ENCODE data around the gene CASP10. TPM values are rescaled to one million over a fixed set of nuclear protein-coding genes. Genes with fewer than 3 reads are reported as not detected.

Gene CASP10
- total RNA-seq, 1 donor from 2014 or later = 31.6 TPM

GRCh38 chr2:201156036-201156435 lies 26.9 kb upstream of the CASP10 start:
- Histone ChIP-seq H3K4me3 (no peak overlapping the region), H3K9me3 (no peaks in the 10 kb centered on the region), H3K4me1 (peaks cover 64% of the 10 kb centered on the region), H3K36me3 (peaks cover 94% of the 10 kb centered on the region), H3K27me3 (no peaks in the 10 kb centered on the region), H3K27ac (peak overlapping the region; percentile 45)
- intact Hi-C loops (cut with DNase I) = loop anchor here (5.0 kb wide), 1 partner anchor 39 kb away; the partner anchor contains the start of gene CFLAR
- TF ChIP-seq CTCF (IDR thresholded peaks at IDR 0.05) = no peak
- DNase-seq (no peak), ATAC-seq (no peak)

GRCh38 chr2:201156640-201157039 lies 26.3 kb upstream of the CASP10 start:
- intact Hi-C loops (cut with DNase I) = loop anchor here (5.0 kb wide), 1 partner anchor 39 kb away; the partner anchor contains the start of gene CFLAR
- Histone ChIP-seq H3K4me3 (no peak overlapping the region), H3K4me1 (peaks cover 58% of the 10 kb centered on the region), H3K27me3 (no peaks in the 10 kb centered on the region), H3K27ac (peak overlapping the region; percentile 55), H3K9me3 (no peaks in the 10 kb centered on the region), H3K36me3 (peaks cover 97% of the 10 kb centered on the region)
- no peak for ATAC-seq
- DNase-seq = no peak
- TF ChIP-seq CTCF (IDR thresholded peaks at IDR 0.05) = no peak

DNA sequence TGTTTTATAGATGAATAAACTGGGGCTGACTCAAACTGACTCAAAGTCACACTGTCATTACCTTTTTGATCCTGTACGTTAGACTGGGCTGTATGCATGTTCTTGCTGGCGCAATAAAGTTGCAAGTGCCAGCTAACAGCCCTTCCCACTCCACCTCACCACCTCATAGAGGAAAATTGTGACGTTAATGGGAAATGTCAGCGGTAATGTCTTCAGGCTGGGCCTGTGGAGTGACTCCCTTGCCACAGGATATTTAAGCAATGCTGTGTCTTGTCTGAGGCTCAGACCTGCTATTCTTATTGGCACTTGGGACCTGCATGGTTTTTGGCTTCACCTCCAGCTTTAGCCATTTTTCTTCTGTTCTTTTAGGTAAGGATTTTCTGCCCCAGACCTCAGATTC lies 25.2 kb upstream of the CASP10 start:
- no peak for TF ChIP-seq CTCF (IDR thresholded peaks at IDR 0.05)
- no peaks in the 10 kb centered on the region for H3K27me3 ChIP-seq
- peaks cover 48% of the 10 kb centered on the region for H3K4me1 ChIP-seq
- ATAC-seq = peak; percentile 37
- DNase-seq = no peak
- no peaks in the 10 kb centered on the region for H3K9me3 ChIP-seq
- peaks cover 97% of the 10 kb centered on the region for H3K36me3 ChIP-seq
- peak overlapping the region; percentile 55 for H3K27ac ChIP-seq
- intact Hi-C loops (cut with DNase I) = loop anchor here (5.0 kb wide), 1 partner anchor 40 kb away; the partner anchor contains the start of gene CFLAR
- no peak overlapping the region for H3K4me3 ChIP-seq

GRCh38 chr2:201158111-201158929 lies 24.6 kb upstream of the CASP10 start:
- H3K9me3 ChIP-seq = no peaks in the 10 kb centered on the region
- peak; percentile 80 for DNase-seq
- H3K27me3 ChIP-seq = no peaks in the 10 kb centered on the region
- intact Hi-C loops (cut with DNase I) = loop anchor here (5.0 kb wide), 1 partner anchor 41 kb away; the partner anchor contains the start of gene CFLAR
- peak overlapping the region; percentile 55 for H3K27ac ChIP-seq
- peak; percentile 72 for TF ChIP-seq CTCF (IDR thresholded peaks at IDR 0.05)
- H3K4me1 ChIP-seq = peaks cover 43% of the 10 kb centered on the region
- H3K4me3 ChIP-seq = no peak overlapping the region
- peaks cover 97% of the 10 kb centered on the region for H3K36me3 ChIP-seq
- peak; percentile 94 for ATAC-seq

- Histone ChIP-seq H3K36me3 (peaks cover 76% of the 10 kb centered on the region), H3K27ac (no peak overlapping the region), H3K4me3 (no peak overlapping the region), H3K27me3 (no peaks in the 10 kb centered on the region), H3K9me3 (no peaks in the 10 kb centered on the region), H3K4me1 (no peaks in the 10 kb centered on the region)
- intact Hi-C loops (cut with DNase I) = no loop called here
- ATAC-seq = no peak
- DNase-seq = no peak
- no peak for TF ChIP-seq CTCF (IDR thresholded peaks at IDR 0.05)
Observed at GRCh38 chr2:201164166-201164565, 18.8 kb upstream of the CASP10 start.
